Measurements from ENCODE around the gene KCND1.
A peak's percentile ranks its signal among the peaks of the same experiment; 100 is the strongest.
"Not testable (repeated sequence)": the region's sequence is repeated elsewhere in the genome, so short reads cannot be mapped to it uniquely, and the experiment has no call there.

KCND1 gene

GRCh38 chrX:48971249-48972219 is at the start of gene KCND1:
TSS of gene KCND1 (minus strand) at chrX:48971844. CDS start at chrX:48970271, 1,573 bp downstream.
- DNase-seq (ENCODE audit: low spot score) = peak; percentile 26
- FAIRE-seq = no peak

- FAIRE-seq (no peak), DNase-seq (ENCODE audit: low spot score) (no peak)
Observed at GRCh38 chrX:49019599-49020249, 48.1 kb upstream of the KCND1 start.

GRCh38 chrX:49019050-49019449 is 47.4 kb upstream of the KCND1 start:
- no peak for FAIRE-seq
- no peak for DNase-seq (ENCODE audit: low spot score)

- DNase-seq (ENCODE audit: low spot score) (no peak), FAIRE-seq (no peak)
Observed at GRCh38 chrX:49003696-49004095, 32.1 kb upstream of the KCND1 start.

- FAIRE-seq (no peak), DNase-seq (ENCODE audit: low spot score) (peak; percentile 87)
Observed at GRCh38 chrX:49002091-49002935, 30.7 kb upstream of the KCND1 start, which contains the start of gene GRIPAP1. TSS of gene GRIPAP1 (minus strand) at chrX:49002264. CDS start at chrX:49002229, 35 bp downstream.

- FAIRE-seq = no peak
Observed at GRCh38 chrX:49001521-49002090, 30.0 kb upstream of the KCND1 start.

GRCh38 chrX:49000636-49001035 is 29.0 kb upstream of the KCND1 start:
- FAIRE-seq (no peak), DNase-seq (ENCODE audit: low spot score) (no peak)

More at GRCh38 chrX:49001521-49002090, 30.0 kb upstream of the KCND1 start:
- peak; percentile 20 for DNase-seq (ENCODE audit: low spot score)

- DNase-seq (ENCODE audit: low spot score) = no peak
- FAIRE-seq = no peak
Observed at GRCh38 chrX:48999030-48999429, 27.4 kb upstream of the KCND1 start.

GRCh38 chrX:48998391-48998790 is 26.7 kb upstream of the KCND1 start:
- no peak for DNase-seq (ENCODE audit: low spot score)
- FAIRE-seq = no peak

- no peak for DNase-seq (ENCODE audit: low spot score)
Observed at GRCh38 chrX:48997865-48998264, 26.2 kb upstream of the KCND1 start.

GRCh38 chrX:48997455-48997854 is 25.8 kb upstream of the KCND1 start:
- no peak for FAIRE-seq
- no peak for DNase-seq (ENCODE audit: low spot score)

More at GRCh38 chrX:48997865-48998264, 26.2 kb upstream of the KCND1 start:
- FAIRE-seq = no peak

GRCh38 chrX:48996969-48997368 is 25.3 kb upstream of the KCND1 start:
- peak; percentile 11 for DNase-seq (ENCODE audit: low spot score)
- FAIRE-seq = no peak

- FAIRE-seq (no peak), DNase-seq (ENCODE audit: low spot score) (no peak)
Observed at GRCh38 chrX:48992341-48992740, 20.7 kb upstream of the KCND1 start.

- FAIRE-seq (no peak), DNase-seq (ENCODE audit: low spot score) (no peak)
Observed at GRCh38 chrX:48989483-48989882, 17.8 kb upstream of the KCND1 start.

- no peak for DNase-seq (ENCODE audit: low spot score)
- FAIRE-seq = no peak
Observed at GRCh38 chrX:48983896-48984295, 12.3 kb upstream of the KCND1 start.

GRCh38 chrX:48983081-48983480 is 11.4 kb upstream of the KCND1 start:
- FAIRE-seq = no peak
- DNase-seq (ENCODE audit: low spot score) = no peak

- DNase-seq (ENCODE audit: low spot score) = no peak
- FAIRE-seq = no peak
Observed at GRCh38 chrX:48981178-48981577, 9.5 kb upstream of the KCND1 start.

- DNase-seq (ENCODE audit: low spot score); FAIRE-seq: not testable (repeated sequence)
Observed at GRCh38 chrX:48980341-48980740, 8.7 kb upstream of the KCND1 start.

- FAIRE-seq = no peak
Observed at GRCh38 chrX:48978226-48978625, 6.6 kb upstream of the KCND1 start.

GRCh38 chrX:48976086-48976485 is 4.4 kb upstream of the KCND1 start:
- no peak for FAIRE-seq
- no peak for DNase-seq (ENCODE audit: low spot score)

More at GRCh38 chrX:48978226-48978625, 6.6 kb upstream of the KCND1 start:
- DNase-seq (ENCODE audit: low spot score) = no peak

- FAIRE-seq (no peak), DNase-seq (ENCODE audit: low spot score) (no peak)
Observed at GRCh38 chrX:48975541-48975940, 3.9 kb upstream of the KCND1 start.
